GM18519 (cell line): ENCODE results near the gene FKBP7.
"Not testable (repeated sequence)": the region's sequence is repeated elsewhere in the genome, so short reads cannot be mapped to it uniquely, and the experiment has no call there.

Experiments
- ATAC-seq: cut with Tn5 transposase; IDR thresholded peaks from one replicate; pipeline ENCODE4 v1.9.1; 2021; ENCODE audit warnings: mild to moderate bottlenecking, moderate library complexity; ENCODE audit not compliant: unreplicated experiment, low FRiP score

FKBP7 gene, protein sequence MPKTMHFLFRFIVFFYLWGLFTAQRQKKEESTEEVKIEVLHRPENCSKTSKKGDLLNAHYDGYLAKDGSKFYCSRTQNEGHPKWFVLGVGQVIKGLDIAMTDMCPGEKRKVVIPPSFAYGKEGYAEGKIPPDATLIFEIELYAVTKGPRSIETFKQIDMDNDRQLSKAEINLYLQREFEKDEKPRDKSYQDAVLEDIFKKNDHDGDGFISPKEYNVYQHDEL

GRCh38 chr2:178478439-178479274, at the start of gene FKBP7:
Gene FKBP7 (minus strand): TSS chr2:178478600. CDS start chr2:178478499, 101 bp downstream.
- peak; percentile 37 for ATAC-seq

DNA sequence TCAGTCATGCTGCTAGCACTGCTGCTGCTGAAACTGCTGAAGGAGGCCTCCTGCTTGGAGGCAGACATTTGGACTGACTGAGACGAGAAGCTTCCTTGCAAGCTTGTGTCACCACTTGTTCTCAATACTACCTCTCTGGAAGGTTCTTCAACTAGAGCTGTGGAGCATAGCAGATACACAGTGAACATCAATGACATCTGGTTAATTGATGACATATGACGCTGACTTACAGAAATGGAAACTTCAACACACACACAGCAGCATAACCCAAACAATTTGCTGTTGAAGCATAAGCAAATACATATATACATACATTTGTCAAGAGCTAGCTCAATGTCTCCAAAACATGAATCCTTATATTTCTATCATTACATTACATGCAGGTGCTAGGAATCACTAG, 49.2 kb upstream of the FKBP7 start:
- no peak for ATAC-seq

- no peak for ATAC-seq
Observed at GRCh38 chr2:178526256-178526655, 47.9 kb upstream of the FKBP7 start.

DNA sequence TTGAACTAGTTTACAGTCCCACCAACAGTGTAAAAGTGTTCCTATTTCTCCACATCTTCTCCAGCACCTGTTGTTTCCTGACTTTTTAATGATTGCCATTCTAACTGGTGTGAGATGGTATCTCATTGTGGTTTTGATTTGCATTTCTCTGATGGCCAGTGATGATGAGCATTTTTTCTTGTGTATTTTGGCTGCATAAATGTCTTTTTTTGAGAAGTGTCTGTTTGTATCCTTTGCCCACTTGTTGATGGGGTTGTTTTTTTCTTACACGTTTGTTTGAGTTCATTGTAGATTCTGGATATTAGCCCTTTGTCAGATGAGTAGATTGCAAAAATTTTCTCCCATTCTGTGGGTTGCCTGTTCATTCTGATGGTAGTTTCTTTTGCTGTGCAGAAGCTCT, 47.1 kb upstream of the FKBP7 start:
- not testable (repeated sequence) for ATAC-seq

DNA sequence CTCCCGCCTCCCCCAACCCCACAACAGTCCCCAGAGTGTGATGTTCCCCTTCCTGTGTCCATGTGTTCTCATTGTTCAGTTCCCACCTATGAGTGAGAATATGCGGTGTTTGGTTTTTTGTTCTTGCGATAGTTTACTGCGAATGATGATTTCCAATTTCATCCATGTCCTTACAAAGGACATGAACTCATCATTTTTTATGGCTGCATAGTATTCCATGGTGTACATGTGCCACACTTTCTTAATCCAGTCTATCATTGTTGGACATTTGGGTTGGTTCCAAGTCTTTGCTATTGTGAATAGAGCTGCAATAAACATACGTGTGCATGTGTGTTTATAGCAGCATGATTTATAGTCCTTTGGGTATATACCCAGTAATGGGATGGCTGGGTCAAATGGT, 46.6 kb upstream of the FKBP7 start:
- ATAC-seq: not testable (repeated sequence)

- no peak for ATAC-seq
Observed at GRCh38 chr2:178523596-178524134, 45.3 kb upstream of the FKBP7 start.

DNA sequence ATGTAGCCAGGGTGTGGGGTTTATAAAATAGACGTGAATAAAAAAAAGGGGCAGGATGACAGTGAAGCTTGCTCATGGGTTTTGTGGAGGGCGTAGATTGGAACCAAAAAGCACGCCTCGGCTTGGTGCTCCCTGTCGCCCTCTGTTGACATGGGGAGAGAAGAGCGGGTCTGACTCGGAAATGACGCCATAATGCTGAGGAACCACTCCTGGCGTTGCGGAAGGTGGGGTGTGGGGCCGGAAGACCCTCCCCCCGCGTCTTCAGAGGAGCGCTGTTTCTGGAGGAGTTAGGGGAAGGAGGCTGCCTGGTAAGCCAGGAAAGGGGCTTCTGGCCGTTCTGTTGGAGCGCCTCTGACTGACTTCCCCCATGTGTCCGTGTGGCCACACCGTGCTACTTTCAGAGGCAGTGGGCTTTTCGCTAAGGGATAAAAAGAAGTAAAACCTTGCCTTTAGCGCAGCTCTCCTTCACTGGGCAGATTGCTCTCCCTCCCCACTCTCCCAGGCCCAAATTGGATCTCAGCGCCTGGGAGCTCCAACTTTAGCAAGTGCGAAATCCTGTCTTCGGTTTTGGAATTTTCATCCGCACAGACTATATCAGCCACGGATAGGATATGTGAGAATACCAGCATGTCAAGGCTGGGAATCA, 44.7 kb upstream of the FKBP7 start:
- peak; percentile 62 for ATAC-seq

DNA sequence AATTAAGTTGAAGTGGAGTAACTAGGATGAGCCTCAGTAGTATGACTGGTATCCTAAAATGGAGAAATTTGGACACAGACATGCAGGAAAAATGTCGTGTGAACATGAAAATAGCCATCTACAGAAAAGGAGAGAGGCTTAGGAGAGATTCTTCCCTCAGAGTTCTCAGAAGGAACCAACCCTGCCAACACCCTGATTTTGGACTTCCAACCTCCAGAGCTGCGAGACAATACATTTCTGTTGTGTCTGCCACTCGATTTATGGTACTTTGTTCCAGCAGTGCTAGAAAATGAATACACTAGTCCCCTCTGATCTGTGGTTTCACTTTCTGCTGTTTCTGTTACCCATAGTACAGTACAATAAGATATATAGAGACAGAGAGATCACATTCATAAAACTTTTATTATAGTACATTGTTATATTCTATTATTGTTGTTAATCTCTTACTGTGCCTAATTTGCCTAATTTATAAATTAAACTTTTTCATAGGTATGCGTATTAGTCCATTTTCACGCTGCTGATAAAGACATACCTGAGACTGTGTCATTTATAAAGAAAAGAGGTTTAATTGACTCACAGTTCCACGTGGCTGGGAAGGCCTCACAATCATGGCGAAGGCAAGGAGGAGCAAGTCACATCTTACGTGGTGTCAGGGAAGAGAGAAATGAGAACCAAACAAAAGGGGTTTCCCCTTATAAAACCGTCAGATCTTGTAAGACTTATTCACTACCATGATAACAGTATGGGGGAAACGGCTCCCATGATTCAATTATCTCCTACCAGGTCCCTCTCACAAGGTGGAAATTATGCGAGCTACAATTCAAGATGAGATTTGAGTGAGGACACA, 43.1 kb upstream of the FKBP7 start:
- ATAC-seq: no peak

- ATAC-seq: no peak
Observed at GRCh38 chr2:178517496-178517895, 39.1 kb upstream of the FKBP7 start.

- ATAC-seq: no peak
Observed at GRCh38 chr2:178514664-178515063, 36.3 kb upstream of the FKBP7 start.

GRCh38 chr2:178513876-178514275, 35.5 kb upstream of the FKBP7 start:
- no peak for ATAC-seq

- no peak for ATAC-seq
Observed at GRCh38 chr2:178512484-178512883, 34.1 kb upstream of the FKBP7 start.

DNA sequence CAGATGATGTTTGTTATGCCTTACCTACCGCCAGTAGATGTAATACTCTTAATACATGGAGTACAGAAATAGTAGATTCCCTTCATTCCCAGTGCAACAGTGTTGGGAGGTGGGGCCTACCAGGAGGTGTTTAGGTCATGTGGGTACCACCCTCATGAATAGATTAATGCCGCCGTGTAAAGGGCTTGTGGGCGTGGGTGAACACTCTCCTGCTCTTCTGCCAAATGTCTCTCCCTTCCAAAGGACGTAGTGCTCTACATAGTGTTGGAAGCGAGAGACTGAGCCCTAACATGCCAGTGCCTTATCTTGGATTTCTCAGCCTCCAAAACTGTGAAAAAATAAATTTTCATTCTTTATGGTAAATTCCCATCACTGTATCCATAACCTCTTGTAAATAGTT, 32.0 kb upstream of the FKBP7 start:
- no peak for ATAC-seq

- ATAC-seq: no peak
Observed at GRCh38 chr2:178508646-178509045, 30.2 kb upstream of the FKBP7 start.

- ATAC-seq: no peak
Observed at GRCh38 chr2:178506949-178507348, 28.5 kb upstream of the FKBP7 start.

DNA sequence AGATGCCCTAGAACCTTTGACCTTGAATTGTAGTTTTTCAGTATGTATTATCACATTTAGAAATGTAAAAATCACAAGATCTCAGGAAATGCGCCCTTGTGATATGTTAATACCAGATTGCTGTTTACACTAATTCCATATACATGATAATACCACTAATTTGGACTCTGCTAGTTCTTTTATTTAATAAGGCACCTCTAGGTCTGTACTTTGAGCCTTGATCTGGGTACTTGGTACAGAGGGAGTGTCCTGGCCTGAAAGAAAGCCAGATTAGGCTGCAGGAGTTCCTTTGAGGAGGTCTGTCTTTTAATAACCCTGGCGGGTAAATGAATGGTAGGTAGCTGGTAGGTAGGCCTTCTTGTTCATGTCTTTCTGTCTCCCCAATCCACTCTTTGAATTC, 28.1 kb upstream of the FKBP7 start:
- no peak for ATAC-seq

- no peak for ATAC-seq
Observed at GRCh38 chr2:178506101-178506500, 27.7 kb upstream of the FKBP7 start.

GRCh38 chr2:178502751-178503150, 24.4 kb upstream of the FKBP7 start:
- ATAC-seq: no peak

- no peak for ATAC-seq
Observed at GRCh38 chr2:178499640-178500039, 21.2 kb upstream of the FKBP7 start.

- ATAC-seq: peak; percentile 73
Observed at GRCh38 chr2:178498137-178498536, 19.7 kb upstream of the FKBP7 start.
